GM21723 (cell line): ENCODE measurements around the gene NFIX.

ENCODE experiments used
- ATAC-seq: cut with Tn5 transposase; IDR thresholded peaks from one replicate; pipeline ENCODE4 v1.9.1; 2021; ENCODE audit warnings: mild to moderate bottlenecking, moderate library complexity; ENCODE audit not compliant: unreplicated experiment

NFIX gene

GRCh38 chr19:13139633-13140311 lies 144.5 kb downstream of the NFIX start:
- ATAC-seq, result no peak

GRCh38 chr19:13146763-13147563 lies 151.7 kb downstream of the NFIX start:
- ATAC-seq, result no peak
